Nephron progenitor cell (in vitro differentiated cells): ENCODE measurements around the gene GAN.
"Not testable (repeated sequence)": the region's sequence is repeated elsewhere in the genome, so short reads cannot be mapped to it uniquely, and the experiment has no call there.

Source experiments
- DNase-seq: peaks from one replicate; pipeline ENCODE4 v3.0.0; 2021
- H3K27ac Mint-ChIP-seq: 2 replicates; pipeline ENCODE4 v1.8.0; 2021; ENCODE audit warnings: mild to moderate bottlenecking, moderate library complexity, mixed read lengths
- H3K27me3 Mint-ChIP-seq: 2 replicates; pipeline ENCODE4 v1.8.0; 2021; ENCODE audit warnings: mild to moderate bottlenecking, low read depth, mixed read lengths; ENCODE audit not compliant: poor library complexity
- H3K36me3 Mint-ChIP-seq: 2 replicates; pipeline ENCODE4 v1.8.0; 2021; ENCODE audit warnings: low read depth, mixed read lengths
- H3K4me1 Mint-ChIP-seq: 2 replicates; pipeline ENCODE4 v1.8.0; 2021; ENCODE audit warnings: mixed read lengths
- H3K4me3 Mint-ChIP-seq: 2 replicates; pipeline ENCODE4 v1.8.0; 2021; ENCODE audit warnings: mild to moderate bottlenecking, moderate library complexity, mixed read lengths
- H3K9me3 Mint-ChIP-seq: 2 replicates; pipeline ENCODE4 v1.8.0; 2021; ENCODE audit warnings: mild to moderate bottlenecking, moderate library complexity, mixed read lengths
- CTCF ChIP-seq: fragments of 200-600 bp; sonication (generic); IDR thresholded peaks from 2 replicates; pipeline ENCODE4 v1.5.0; 2021; ENCODE audit warnings: antibody characterized with exemption

Gene GAN

GRCh38 chr16:81403601-81404391 is 89.0 kb downstream of the GAN start:
- H3K9me3 Mint-ChIP-seq: peaks cover 13% of the 10 kb centered on the region
- no peaks in the 10 kb centered on the region for H3K4me1 Mint-ChIP-seq
- H3K4me3 Mint-ChIP-seq: no peak overlapping the region
- peak; percentile 96 for DNase-seq
- H3K27me3 Mint-ChIP-seq: peaks cover 34% of the 10 kb centered on the region
- H3K36me3 Mint-ChIP-seq: no peaks in the 10 kb centered on the region
- peak; percentile 96 for TF ChIP-seq CTCF
- no peak overlapping the region for H3K27ac Mint-ChIP-seq

GRCh38 chr16:81405002-81405401 is 90.2 kb downstream of the GAN start:
- not testable (repeated sequence) for H3K27ac Mint-ChIP-seq, H3K4me1 Mint-ChIP-seq, DNase-seq, H3K36me3 Mint-ChIP-seq, H3K4me3 Mint-ChIP-seq, H3K9me3 Mint-ChIP-seq
- peaks cover 35% of the 10 kb centered on the region for H3K27me3 Mint-ChIP-seq

GRCh38 chr16:81405702-81406113 is 90.9 kb downstream of the GAN start:
- Mint-ChIP-seq H3K36me3 (no peaks in the 10 kb centered on the region), H3K27ac (no peak overlapping the region), H3K9me3 (no peaks in the 10 kb centered on the region), H3K4me1 (peaks cover 1% of the 10 kb centered on the region), H3K27me3 (peaks cover 38% of the 10 kb centered on the region), H3K4me3 (no peak overlapping the region)
- DNase-seq: no peak
- no peak for TF ChIP-seq CTCF

- Mint-ChIP-seq H3K27ac (no peak overlapping the region), H3K4me3 (no peak overlapping the region), H3K4me1 (peaks cover 5% of the 10 kb centered on the region), H3K9me3 (no peaks in the 10 kb centered on the region), H3K27me3 (peaks cover 39% of the 10 kb centered on the region), H3K36me3 (no peaks in the 10 kb centered on the region)
- no peak for TF ChIP-seq CTCF
- DNase-seq: no peak
These were observed 93.7 kb downstream of the GAN start for GRCh38 chr16:81408409-81408950.

- TF ChIP-seq CTCF: no peak
- no peak for DNase-seq
- H3K27ac Mint-ChIP-seq: no peak overlapping the region
- H3K36me3 Mint-ChIP-seq: no peaks in the 10 kb centered on the region
- no peaks in the 10 kb centered on the region for H3K9me3 Mint-ChIP-seq
- H3K4me3 Mint-ChIP-seq: no peak overlapping the region
- H3K27me3 Mint-ChIP-seq: peaks cover 38% of the 10 kb centered on the region
- peaks cover 6% of the 10 kb centered on the region for H3K4me1 Mint-ChIP-seq
These were observed 94.3 kb downstream of the GAN start for GRCh38 chr16:81409016-81409556.

- Mint-ChIP-seq H3K9me3 (no peaks in the 10 kb centered on the region), H3K4me1 (peaks cover 19% of the 10 kb centered on the region), H3K36me3 (no peaks in the 10 kb centered on the region), H3K27me3 (peaks cover 29% of the 10 kb centered on the region), H3K4me3 (no peak overlapping the region), H3K27ac (no peak overlapping the region)
- TF ChIP-seq CTCF: no peak
- no peak for DNase-seq
These were observed 96.0 kb downstream of the GAN start for GRCh38 chr16:81410643-81411293.
